PC-9 (cell line): ENCODE measurements around the gene CD27. TPM values are rescaled to one million over a fixed set of nuclear protein-coding genes. Genes with fewer than 3 reads are reported as not detected.
A peak's percentile ranks its signal among the peaks of the same experiment; 100 is the strongest.

Source experiments
- BruUV-seq: library from RNA; stranded (reverse); fragments of 400-500 nt; replicated peaks from 2 replicates; lab custom pipeline; 2021; lab: Mats Ljungman, UMichigan
- CTCF ChIA-PET: fragments of 300-600 bp; sonication (Branson Sonifier 250); formaldehyde crosslinking; loops from one replicate; lab custom pipeline; 2022; ENCODE audit warnings: antibody characterized with exemption; lab: Charles Lee
- POLR2A ChIA-PET: fragments of 300-600 bp; sonication (Branson Sonifier 250); formaldehyde crosslinking; loops from one replicate; lab custom pipeline; 2022; ENCODE audit warnings: antibody characterized with exemption; ENCODE audit not compliant: unreplicated experiment; lab: Charles Lee
- DNase-seq, 2 experiments: peaks; one replicate each; pipeline versions ENCODE4 v3.0.0 to v3.0.0-alpha.2; 2015 to 2022; ENCODE audit warnings: mixed read lengths in 1 of 2
- H2AFZ ChIP-seq: fragments of 200-600 bp; sonication (generic); 2 replicates; pipeline ENCODE4 v1.8.1; 2017; ENCODE audit warnings: antibody characterized with exemption
- H3F3A ChIP-seq: fragments of 200-600 bp; sonication (generic); 2 replicates; pipeline ENCODE4 v1.8.1; 2017; ENCODE audit warnings: antibody characterized with exemption, mild to moderate bottlenecking, low read depth; ENCODE audit not compliant: insufficient read depth
- H3K27ac ChIP-seq: fragments of 200-600 bp; sonication (generic); 2 replicates; pipeline ENCODE4 v1.6.1; 2016; ENCODE audit warnings: mixed run types
- H3K27me3 ChIP-seq: fragments of 200-600 bp; sonication (generic); 2 replicates; pipeline ENCODE4 v1.6.1; 2016; ENCODE audit warnings: low read depth, mixed run types; ENCODE audit not compliant: insufficient read depth
- H3K36me3 ChIP-seq: fragments of 200-600 bp; sonication (generic); 2 replicates; pipeline ENCODE4 v1.6.1; 2016; ENCODE audit warnings: low read depth, mixed run types
- H3K4me1 ChIP-seq: fragments of 200-600 bp; sonication (generic); replicated peaks from 2 replicates; pipeline ENCODE4 v1.6.1; 2016; ENCODE audit warnings: mixed run types; ENCODE audit not compliant: insufficient read depth
- H3K4me2 ChIP-seq: fragments of 200-600 bp; sonication (generic); 2 replicates; pipeline ENCODE4 v1.6.1; 2017; ENCODE audit warnings: mixed run types
- H3K4me3 ChIP-seq: fragments of 200-600 bp; sonication (generic); 2 replicates; pipeline ENCODE4 v1.6.1; 2016; ENCODE audit warnings: mixed run types
- H3K79me2 ChIP-seq: fragments of 200-600 bp; sonication (generic); 2 replicates; pipeline ENCODE4 v1.6.1; 2017; ENCODE audit warnings: low read depth, mixed run types
- H3K9me2 ChIP-seq: fragments of 200-600 bp; sonication (generic); 2 replicates; pipeline ENCODE4 v1.8.1; 2017; ENCODE audit warnings: mild to moderate bottlenecking; ENCODE audit not compliant: insufficient read depth
- H3K9me3 ChIP-seq: fragments of 200-600 bp; sonication (generic); 2 replicates; pipeline ENCODE4 v1.8.1; 2016; ENCODE audit warnings: low read depth; ENCODE audit not compliant: insufficient read depth
- H4K20me1 ChIP-seq: fragments of 200-600 bp; sonication (generic); 2 replicates; pipeline ENCODE4 v1.8.1; 2017; ENCODE audit not compliant: insufficient read depth
- CTCF ChIP-seq: fragments of 200-600 bp; sonication (generic); conservative IDR thresholded peaks from 2 replicates; pipeline ENCODE4 v1.6.1; 2017; ENCODE audit warnings: mixed run types, antibody characterized with exemption, mild to moderate bottlenecking, moderate library complexity
- EZH2 ChIP-seq: fragments of 200-600 bp; sonication (generic); IDR thresholded peaks from 2 replicates; pipeline ENCODE4 v1.8.0; 2017; ENCODE audit warnings: antibody characterized with exemption, low read depth
- intact Hi-C: fragments of 100-400 bp; cut with micrococcal nuclease; formaldehyde crosslinking; loops from one replicate; pipeline ENCODE4 v1.10.0; 2022; ENCODE audit not compliant: unreplicated experiment
- total RNA-seq: library from RNA; stranded (reverse); gene quantifications from 2 replicates; pipeline ENCODE4 v1.2.3, GENCODE V29; 2021

Gene CD27
- total RNA-seq, 1 experiment from 2014 or later: not detected

GRCh38 chr12:6452245-6452943 lies 7.6 kb downstream of the CD27 start:
- Histone ChIP-seq H3K27me3 (no peaks in the 10 kb centered on the region), H3K27ac (peak overlapping the region; percentile 52), H3K79me2 (no peaks in the 10 kb centered on the region), H3K9me3 (no peaks in the 10 kb centered on the region), H2AFZ (peak overlapping the region; percentile 99), H3K4me1 (peaks cover 13% of the 10 kb centered on the region), H3K9me2 (no peaks in the 10 kb centered on the region), H3K4me2 (peak overlapping the region; percentile 98), H3K4me3 (peak overlapping the region; percentile 63), H4K20me1 (no peaks in the 10 kb centered on the region), H3K36me3 (no peaks in the 10 kb centered on the region), H3F3A (no peaks in the 10 kb centered on the region; the same call in 1 of the 2 replicates)
- no TSS peak for BruUV-seq
- POLR2A ChIA-PET: interaction anchor here (0.5 to 0.6 kb wide), 3 partner anchors 124 to 334 kb away, joined by 3 to 18 read pairs (median 3); no protein-coding TSS in a partner anchor
- intact Hi-C loops: loop anchor here (2.0 kb wide), 1 partner anchor 116 kb away; no protein-coding TSS in a partner anchor
- CTCF ChIA-PET: interaction anchor here (0.6 to 1.0 kb wide), 4 partner anchors 13 to 463 kb away, joined by 3 to 18 read pairs (median 4); no protein-coding TSS in a partner anchor
- TF ChIP-seq EZH2: no peak
- TF ChIP-seq CTCF: no peak
- no peak for DNase-seq

DNA sequence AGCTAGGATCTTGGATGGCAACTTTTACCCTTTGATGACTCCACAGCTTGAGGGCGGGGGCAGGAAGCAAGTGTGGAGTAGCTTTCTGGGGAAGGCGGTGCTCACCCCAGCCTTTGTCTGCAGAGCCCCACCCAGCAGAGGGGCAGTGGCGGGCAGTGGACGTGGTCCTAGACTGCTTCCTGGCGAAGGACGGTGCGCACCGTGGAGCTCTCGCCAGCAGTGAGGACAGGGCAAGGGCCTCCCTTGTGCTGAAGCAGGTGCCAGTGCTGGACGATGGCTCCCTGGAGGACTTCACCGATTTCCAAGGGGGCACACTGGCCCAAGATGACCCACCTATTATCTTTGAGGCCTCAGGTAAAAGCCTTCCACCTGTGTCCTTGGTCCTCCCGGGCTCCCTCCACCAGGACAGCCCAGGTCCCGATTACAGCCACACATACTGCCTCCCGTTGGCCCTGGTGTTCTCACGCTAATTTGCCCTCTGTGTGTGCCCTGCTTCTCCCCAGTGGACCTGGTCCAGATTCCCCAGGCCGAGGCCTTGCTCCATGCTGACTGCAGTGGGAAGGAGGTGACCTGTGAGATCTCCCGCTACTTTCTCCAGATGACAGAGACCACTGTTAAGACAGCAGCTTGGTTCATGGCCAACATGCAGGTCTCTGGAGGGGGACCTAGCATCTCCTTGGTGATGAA lies 8.3 kb downstream of the CD27 start:
- Histone ChIP-seq H3K4me3 (no peak overlapping the region), H2AFZ (no peak overlapping the region), H3K9me2 (no peaks in the 10 kb centered on the region), H3K79me2 (no peaks in the 10 kb centered on the region), H3K4me1 (peaks cover 13% of the 10 kb centered on the region), H3K9me3 (no peaks in the 10 kb centered on the region), H3K4me2 (peak overlapping the region; percentile 98), H3K27me3 (no peaks in the 10 kb centered on the region), H3K27ac (no peak overlapping the region), H3F3A (no peaks in the 10 kb centered on the region; the same call in 1 of the 2 replicates), H4K20me1 (no peaks in the 10 kb centered on the region), H3K36me3 (no peaks in the 10 kb centered on the region)
- DNase-seq: peak in 1 of 2 experiments; percentile 57
- TF ChIP-seq EZH2: no peak
- no peak for TF ChIP-seq CTCF
- POLR2A ChIA-PET: interaction anchor here (0.6 kb wide), 2 partner anchors 125 to 183 kb away, joined by 3 to 18 read pairs; no protein-coding TSS in a partner anchor
- no TSS peak for BruUV-seq
- intact Hi-C loops: loop anchor here (2.0 kb wide), 1 partner anchor 116 kb away; no protein-coding TSS in a partner anchor
- CTCF ChIA-PET: interaction anchor here (0.6 to 1.0 kb wide), 2 partner anchors 12 to 161 kb away, joined by 3 to 18 read pairs; no protein-coding TSS in a partner anchor

GRCh38 chr12:6457220-6457945 lies 12.6 kb downstream of the CD27 start:
- H4K20me1 ChIP-seq: no peaks in the 10 kb centered on the region
- H3K27ac ChIP-seq: no peak overlapping the region
- H3K79me2 ChIP-seq: no peaks in the 10 kb centered on the region
- no peaks in the 10 kb centered on the region for H3K9me2 ChIP-seq
- no peak overlapping the region for H3K4me3 ChIP-seq
- CTCF ChIA-PET: interaction anchor here (0.7 kb wide), 1 partner anchor 1013 kb away, joined by 4 read pairs; no protein-coding TSS in a partner anchor
- H3K27me3 ChIP-seq: no peaks in the 10 kb centered on the region
- no peak overlapping the region for H3K4me2 ChIP-seq
- no peak overlapping the region for H2AFZ ChIP-seq
- H3F3A ChIP-seq: no peaks in the 10 kb centered on the region; the same call in 1 of the 2 replicates
- intact Hi-C loops: no loop called here
- TF ChIP-seq CTCF (no peak), EZH2 (no peak)
- DNase-seq: no peak
- POLR2A ChIA-PET: interaction anchor here (0.5 kb wide), 2 partner anchors 77 to 82 kb away, joined by 4 to 5 read pairs; partner anchors contain the start of gene GAPDH
- no peaks in the 10 kb centered on the region for H3K36me3 ChIP-seq
- no peaks in the 10 kb centered on the region for H3K9me3 ChIP-seq
- BruUV-seq: no TSS peak
- H3K4me1 ChIP-seq: peaks cover 5% of the 10 kb centered on the region; the same call in 1 of the 2 replicates
